Stimulated activated CD4-positive, alpha-beta T cell treated with anti-CD3 and anti-CD28 coated beads, TNF-alpha, amount 100 ng/mL, for 4 hours (primary cell): ENCODE data around the gene CCL23.
"Not testable (repeated sequence)": the region's sequence is repeated elsewhere in the genome, so short reads cannot be mapped to it uniquely, and the experiment has no call there.

Source experiments
- DNase-seq, 3 experiments: peaks; one replicate each; pipeline ENCODE4 v3.0.0-alpha.2; 2020; ENCODE audit warnings: low read depth in 3 of 3

Gene CCL23

GRCh38 chr17:36017799-36018198 is at the start of gene CCL23:
TSS of gene CCL23 (minus strand) at chr17:36017972. CDS start at chr17:36017897, 75 bp downstream.
- no peak for DNase-seq

GRCh38 chr17:36066365-36066985 is 48.7 kb upstream of the CCL23 start:
- no peak for DNase-seq

- no peak for DNase-seq
Observed at GRCh38 chr17:36063786-36064541, 46.2 kb upstream of the CCL23 start, which contains the start of gene CCL18. TSS of gene CCL18 (plus strand) at chr17:36064272. CDS start at chr17:36064343, 71 bp downstream.

- no peak for DNase-seq
Observed at GRCh38 chr17:36060816-36061215, 43.0 kb upstream of the CCL23 start.

GRCh38 chr17:36059406-36059805 is 41.6 kb upstream of the CCL23 start:
- DNase-seq = no peak

- DNase-seq = no peak
Observed at GRCh38 chr17:36057911-36058310, 40.1 kb upstream of the CCL23 start.

GRCh38 chr17:36055921-36056520 is 38.2 kb upstream of the CCL23 start:
- DNase-seq = no peak

GRCh38 chr17:36055171-36055570 is 37.4 kb upstream of the CCL23 start:
- no peak for DNase-seq

GRCh38 chr17:36049643-36050042 is 31.9 kb upstream of the CCL23 start:
- no peak for DNase-seq

- no peak for DNase-seq
Observed at GRCh38 chr17:36048066-36048465, 30.3 kb upstream of the CCL23 start.

- no peak for DNase-seq
Observed at GRCh38 chr17:36036235-36036634, 18.5 kb upstream of the CCL23 start.

GRCh38 chr17:36034127-36034526 is 16.4 kb upstream of the CCL23 start:
- no peak for DNase-seq

GRCh38 chr17:36030956-36031355 is 13.2 kb upstream of the CCL23 start:
- no peak for DNase-seq

GRCh38 chr17:36027761-36028160 is 10.0 kb upstream of the CCL23 start:
- no peak for DNase-seq

- no peak for DNase-seq
Observed at GRCh38 chr17:36024106-36024869, 6.5 kb upstream of the CCL23 start.

- DNase-seq = no peak
Observed at GRCh38 chr17:36019423-36019822, 1.7 kb upstream of the CCL23 start.

- DNase-seq = no peak
Observed at GRCh38 chr17:36016555-36016954, 1.2 kb downstream of the CCL23 start.

- not testable (repeated sequence) for DNase-seq
Observed at GRCh38 chr17:36015895-36016294, 1.9 kb downstream of the CCL23 start.

- DNase-seq = no peak
Observed at GRCh38 chr17:36014946-36015345, 2.8 kb downstream of the CCL23 start.

- DNase-seq = no peak
Observed at GRCh38 chr17:36011201-36011600, 6.6 kb downstream of the CCL23 start.

GRCh38 chr17:36008998-36009665 is 8.6 kb downstream of the CCL23 start:
- DNase-seq = no peak
